Medulla oblongata (tissue), 1 donor: ENCODE data around the gene KCNK10.
"Not testable (repeated sequence)": the region's sequence is repeated elsewhere in the genome, so short reads cannot be mapped to it uniquely, and the experiment has no call there.

Experiments used
- DNase-seq: peaks from one replicate; pipeline ENCODE4 v3.0.0-alpha.2; 2015; ENCODE audit errors: extremely low spot score

Gene KCNK10

GRCh38 chr14:88270776-88271175 lies 52.3 kb downstream of the KCNK10 start:
- no peak for DNase-seq

GRCh38 chr14:88269806-88270420 lies 53.2 kb downstream of the KCNK10 start:
- DNase-seq, result no peak

GRCh38 chr14:88266474-88266873 lies 56.6 kb downstream of the KCNK10 start:
- DNase-seq, result no peak

GRCh38 chr14:88264116-88264515 lies 59.0 kb downstream of the KCNK10 start:
- no peak for DNase-seq

- DNase-seq, result not testable (repeated sequence)
Observed at GRCh38 chr14:88261302-88261701, 61.8 kb downstream of the KCNK10 start.

- DNase-seq, result no peak
Observed at GRCh38 chr14:88258021-88258420, 65.0 kb downstream of the KCNK10 start.

GRCh38 chr14:88256997-88257950 lies 65.8 kb downstream of the KCNK10 start:
- no peak for DNase-seq

GRCh38 chr14:88255798-88256197 lies 67.3 kb downstream of the KCNK10 start:
- no peak for DNase-seq

GRCh38 chr14:88255196-88255595 lies 67.9 kb downstream of the KCNK10 start:
- DNase-seq, result no peak

- no peak for DNase-seq
Observed at GRCh38 chr14:88252498-88252897, 70.6 kb downstream of the KCNK10 start.

- no peak for DNase-seq
Observed at GRCh38 chr14:88251650-88252049, 71.4 kb downstream of the KCNK10 start.

GRCh38 chr14:88249266-88249665 lies 73.8 kb downstream of the KCNK10 start:
- DNase-seq, result no peak

GRCh38 chr14:88248606-88249005 lies 74.5 kb downstream of the KCNK10 start:
- DNase-seq, result no peak

- DNase-seq, result no peak
Observed at GRCh38 chr14:88247228-88247627, 75.8 kb downstream of the KCNK10 start.

- DNase-seq, result no peak
Observed at GRCh38 chr14:88245321-88245720, 77.7 kb downstream of the KCNK10 start.

- DNase-seq, result no peak
Observed at GRCh38 chr14:88243946-88244345, 79.1 kb downstream of the KCNK10 start.

- no peak for DNase-seq
Observed at GRCh38 chr14:88242446-88242845, 80.6 kb downstream of the KCNK10 start.

- DNase-seq, result no peak
Observed at GRCh38 chr14:88241810-88242209, 81.3 kb downstream of the KCNK10 start.

GRCh38 chr14:88234442-88234841 lies 88.6 kb downstream of the KCNK10 start:
- no peak for DNase-seq

GRCh38 chr14:88233915-88234314 lies 89.2 kb downstream of the KCNK10 start:
- DNase-seq, result no peak

- DNase-seq, result no peak
Observed at GRCh38 chr14:88232771-88233170, 90.3 kb downstream of the KCNK10 start.

- no peak for DNase-seq
Observed at GRCh38 chr14:88231603-88232002, 91.5 kb downstream of the KCNK10 start.

- no peak for DNase-seq
Observed at GRCh38 chr14:88229428-88229827, 93.6 kb downstream of the KCNK10 start.
